HTR-8/SVneo (cell line): ENCODE measurements around the gene SCGB3A1.

ENCODE experiments used
- DNase-seq: peaks from one replicate; pipeline ENCODE4 v3.0.0; 2011; ENCODE audit warnings: low spot score, mixed read lengths; ENCODE audit not compliant: insufficient read length
- FAIRE-seq: peaks from 2 replicates; lab custom pipeline; 2011; peaks lifted over from hg19 to GRCh38; lab: Jason Lieb, UNC

SCGB3A1 gene

GRCh38 chr5:180593446-180594206 lies 2.3 kb upstream of the SCGB3A1 start:
- no peak for DNase-seq
- no peak for FAIRE-seq

GRCh38 chr5:180592176-180592575 lies 877 bp upstream of the SCGB3A1 start:
- no peak for FAIRE-seq
- no peak for DNase-seq

GRCh38 chr5:180590543-180591310 lies 572 bp downstream of the SCGB3A1 start:
- no peak for DNase-seq
- FAIRE-seq: no peak

- DNase-seq: no peak
- no peak for FAIRE-seq
Measured at GRCh38 chr5:180589771-180590542, 1.3 kb downstream of the SCGB3A1 start.

GRCh38 chr5:180586870-180587269 lies 4.4 kb downstream of the SCGB3A1 start:
- FAIRE-seq: no peak

GRCh38 chr5:180586204-180586603 lies 5.1 kb downstream of the SCGB3A1 start:
- no peak for FAIRE-seq
- no peak for DNase-seq

More at GRCh38 chr5:180586870-180587269, 4.4 kb downstream of the SCGB3A1 start:
- DNase-seq: no peak

- FAIRE-seq: no peak
- DNase-seq: no peak
Measured at GRCh38 chr5:180583738-180584137, 7.6 kb downstream of the SCGB3A1 start.

GRCh38 chr5:180580681-180581080 lies 10.6 kb downstream of the SCGB3A1 start:
- FAIRE-seq (no peak), DNase-seq (no peak)

GRCh38 chr5:180575571-180575970 lies 15.7 kb downstream of the SCGB3A1 start:
- FAIRE-seq (no peak), DNase-seq (no peak)

- FAIRE-seq (no peak), DNase-seq (no peak)
Measured at GRCh38 chr5:180568914-180569313, 22.4 kb downstream of the SCGB3A1 start.

- FAIRE-seq (no peak), DNase-seq (no peak)
Measured at GRCh38 chr5:180563994-180564393, 27.3 kb downstream of the SCGB3A1 start.

- FAIRE-seq: no peak
- DNase-seq: no peak
Measured at GRCh38 chr5:180558232-180558631, 33.1 kb downstream of the SCGB3A1 start.

GRCh38 chr5:180557217-180557809 lies 34.0 kb downstream of the SCGB3A1 start:
- DNase-seq (no peak), FAIRE-seq (no peak)

GRCh38 chr5:180555168-180555921 lies 36.0 kb downstream of the SCGB3A1 start:
- DNase-seq: no peak
- FAIRE-seq: no peak

GRCh38 chr5:180553530-180553929 lies 37.8 kb downstream of the SCGB3A1 start:
- no peak for FAIRE-seq
- DNase-seq: no peak

GRCh38 chr5:180548563-180548962 lies 42.7 kb downstream of the SCGB3A1 start:
- DNase-seq (no peak), FAIRE-seq (no peak)

- FAIRE-seq (no peak), DNase-seq (no peak)
Measured at GRCh38 chr5:180545248-180545647, 46.1 kb downstream of the SCGB3A1 start.

- DNase-seq (no peak), FAIRE-seq (no peak)
Measured at GRCh38 chr5:180541710-180542109, 49.6 kb downstream of the SCGB3A1 start.
